ENCODE data around the gene SLC35F3. TPM values are rescaled to one million over a fixed set of nuclear protein-coding genes. Genes with fewer than 3 reads are reported as not detected.

The SLC35F3 gene
- total and polyA plus RNA-seq, 2 experiments from 2014 or later, result 1.0 to 3.2 TPM

- TF ChIP-seq CTCF (conservative IDR thresholded peaks at IDR 0.05; ENCODE audit: low read depth in 2 of 2), result no peak
- TF ChIP-seq ETS1 (IDR thresholded peaks at IDR 0.05), result no peak
- TF ChIP-seq CREB1 (CRISPR knock-in tag; IDR thresholded peaks at IDR 0.05; ENCODE audit: low read depth), result no peak
- no peak for TF ChIP-seq ZNF114 (CRISPR knock-in tag; IDR thresholded peaks at IDR 0.05)
- TF ChIP-seq POLR2AphosphoS5 (IDR thresholded peaks at IDR 0.05; ENCODE audit: low read depth), result no peak
- TF ChIP-seq EZH2phosphoT487 (IDR thresholded peaks at IDR 0.05; ENCODE audit: unreplicated experiment), result no peak
- TF ChIP-seq JUNB (IDR thresholded peaks at IDR 0.05; ENCODE audit: unreplicated experiment), result no peak
- no peak for TF ChIP-seq EZH2 (IDR thresholded peaks at IDR 0.05; ENCODE audit: low read depth, unreplicated experiment)
- TF ChIP-seq ZNF331 (CRISPR knock-in tag; IDR thresholded peaks at IDR 0.05; ENCODE audit: low read depth), result no peak
- TF ChIP-seq NANOG (IDR thresholded peaks at IDR 0.05; ENCODE audit: borderline replicate concordance), result no peak
- TF ChIP-seq REST (IDR thresholded peaks at IDR 0.05; ENCODE audit: unreplicated experiment), result no peak
- TF ChIP-seq STAT1 (IDR thresholded peaks at IDR 0.05; ENCODE audit: unreplicated experiment), result no peak
Observed at GRCh38 chr1:234286206-234286605, 381.7 kb downstream of the SLC35F3 start (continued).

- no peaks in the 10 kb centered on the region for H3K27me3 ChIP-seq (ENCODE audit: insufficient read depth)
- H3K27ac ChIP-seq (ENCODE audit: low read depth), result no peak overlapping the region
- DNase-seq (ENCODE audit: low spot score) (no peak), ATAC-seq (no peak)
- no peak overlapping the region for H3K4me3 Mint-ChIP-seq
- H3K36me3 ChIP-seq (ENCODE audit: insufficient read depth), result no peaks in the 10 kb centered on the region
- H2AFZ ChIP-seq, result no peak overlapping the region
- peaks cover 25% of the 10 kb centered on the region for H3K9me3 Mint-ChIP-seq
- H3K36me3 Mint-ChIP-seq (ENCODE audit: low read depth), result peaks cover 13% of the 10 kb centered on the region
- H3F3A ChIP-seq (replicated peaks; ENCODE audit: low read depth), result no peaks in the 10 kb centered on the region
- H3K4me1 Mint-ChIP-seq, result no peaks in the 10 kb centered on the region
- H3K27ac Mint-ChIP-seq, result no peak overlapping the region
- no peaks in the 10 kb centered on the region for H3K27me3 Mint-ChIP-seq (ENCODE audit: insufficient read depth, low read depth, poor library complexity)
- H3K9me2 ChIP-seq (ENCODE audit: insufficient read depth), result no peaks in the 10 kb centered on the region
- H3K4me2 ChIP-seq, result no peak overlapping the region
- H3K79me2 ChIP-seq (replicated peaks; ENCODE audit: insufficient read depth), result no peaks in the 10 kb centered on the region
- H3K4me1 ChIP-seq (ENCODE audit: insufficient read depth), result no peaks in the 10 kb centered on the region
- no peak overlapping the region for H3K4me3 ChIP-seq
- no peaks in the 10 kb centered on the region for H4K20me1 ChIP-seq (replicated peaks; ENCODE audit: insufficient read depth)
- no peak for TF ChIP-seq ZNF331 (CRISPR knock-in tag; IDR thresholded peaks at IDR 0.05; ENCODE audit: low read depth)
- no peak for TF ChIP-seq CTCF (conservative IDR thresholded peaks at IDR 0.05; ENCODE audit: low read depth in 2 of 2)
- no peak for TF ChIP-seq CREB1 (CRISPR knock-in tag; IDR thresholded peaks at IDR 0.05; ENCODE audit: low read depth)
- no peak for TF ChIP-seq ETS1 (IDR thresholded peaks at IDR 0.05)
Observed at GRCh38 chr1:234288946-234289345, 384.5 kb downstream of the SLC35F3 start.
